Lower leg skin (tissue), 4 donors: ENCODE results near the gene RANBP9. TPM values are rescaled to one million over a fixed set of nuclear protein-coding genes. Genes with fewer than 3 reads are reported as not detected.

Experiments
- DNase-seq, 2 donors: peaks; one replicate each; pipeline ENCODE4 v3.0.0-alpha.2; 2019; ENCODE audit warnings: low spot score in 2 of 2
- H3K4me3 ChIP-seq: fragments of 200-600 bp; sonication (generic); 2 replicates; pipeline ENCODE4 v1.5.1; 2017; ENCODE audit warnings: mild to moderate bottlenecking, low read depth; ENCODE audit not compliant: poor library complexity, severe bottlenecking
- POLR2A ChIP-seq, 2 donors: fragments of 450-650 bp; IDR thresholded peaks; one replicate each; pipeline ENCODE4 v1.6.1; 2016 to 2017; ENCODE audit warnings: antibody characterized with exemption in 2 of 2, mild to moderate bottlenecking in 1 of 2, moderate library complexity in 1 of 2
- WGBS, 2 donors: methylation state at CpG; one replicate each; pipeline ENCODE4 v1.1.5; 2018; 5-methylcytosine and 5-hydroxymethylcytosine counted together
- intact Hi-C: fragments of 100-400 bp; cut with DNase I; formaldehyde crosslinking; loops from one replicate; pipeline ENCODE4 v1.15.0; 2023; ENCODE audit warnings: low total_unique reads
- total RNA-seq, 4 donors: library from RNA; depleted of rRNA; stranded (reverse); fragments of >200 nt; gene quantifications; one replicate each; pipeline ENCODE4 v1.1.0, GENCODE V29; 2016
- TF ChIP-seq, protein P1 (sequence below), 3 donors: fragments of 450-650 bp; IDR thresholded peaks; one replicate each; pipeline ENCODE4 v1.5.1; 2016; ENCODE audit warnings: antibody characterized with exemption in 3 of 3, mild to moderate bottlenecking in 3 of 3, moderate library complexity in 2 of 3

RANBP9 gene
- total RNA-seq, 4 donors from 2014 or later = 45.4 to 59.3 (median 53.6) TPM

DNA sequence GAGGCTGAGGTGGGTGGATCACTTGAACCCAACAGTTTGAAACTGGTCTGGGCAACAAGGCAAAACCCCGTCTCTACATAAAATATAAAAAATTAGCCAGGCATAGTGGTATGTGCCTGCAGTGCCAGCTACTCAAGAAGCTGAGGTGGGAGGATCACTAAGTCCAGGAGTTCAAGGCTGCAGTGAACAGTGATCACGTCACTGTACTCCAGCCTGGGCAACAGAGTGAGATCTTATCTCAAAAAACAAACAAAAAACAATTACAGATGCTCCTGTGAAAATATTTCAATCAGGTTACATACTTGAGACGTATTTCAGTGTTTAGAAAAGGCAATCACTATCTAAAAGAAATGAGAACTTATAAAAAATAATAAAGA lies 33.8 kb downstream of the RANBP9 start:
- no peak overlapping the region for H3K4me3 ChIP-seq
- no peak for TF ChIP-seq POLR2A (IDR thresholded peaks at IDR 0.05)
- TF ChIP-seq, protein P1, sequence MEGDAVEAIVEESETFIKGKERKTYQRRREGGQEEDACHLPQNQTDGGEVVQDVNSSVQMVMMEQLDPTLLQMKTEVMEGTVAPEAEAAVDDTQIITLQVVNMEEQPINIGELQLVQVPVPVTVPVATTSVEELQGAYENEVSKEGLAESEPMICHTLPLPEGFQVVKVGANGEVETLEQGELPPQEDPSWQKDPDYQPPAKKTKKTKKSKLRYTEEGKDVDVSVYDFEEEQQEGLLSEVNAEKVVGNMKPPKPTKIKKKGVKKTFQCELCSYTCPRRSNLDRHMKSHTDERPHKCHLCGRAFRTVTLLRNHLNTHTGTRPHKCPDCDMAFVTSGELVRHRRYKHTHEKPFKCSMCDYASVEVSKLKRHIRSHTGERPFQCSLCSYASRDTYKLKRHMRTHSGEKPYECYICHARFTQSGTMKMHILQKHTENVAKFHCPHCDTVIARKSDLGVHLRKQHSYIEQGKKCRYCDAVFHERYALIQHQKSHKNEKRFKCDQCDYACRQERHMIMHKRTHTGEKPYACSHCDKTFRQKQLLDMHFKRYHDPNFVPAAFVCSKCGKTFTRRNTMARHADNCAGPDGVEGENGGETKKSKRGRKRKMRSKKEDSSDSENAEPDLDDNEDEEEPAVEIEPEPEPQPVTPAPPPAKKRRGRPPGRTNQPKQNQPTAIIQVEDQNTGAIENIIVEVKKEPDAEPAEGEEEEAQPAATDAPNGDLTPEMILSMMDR (IDR thresholded peaks at IDR 0.05) = no peak
- intact Hi-C loops = no loop called here
- WGBS, 2 donors = 69 to 78% methylated on average over 3 of the region's 3 CpGs
- no peak for DNase-seq

DNA sequence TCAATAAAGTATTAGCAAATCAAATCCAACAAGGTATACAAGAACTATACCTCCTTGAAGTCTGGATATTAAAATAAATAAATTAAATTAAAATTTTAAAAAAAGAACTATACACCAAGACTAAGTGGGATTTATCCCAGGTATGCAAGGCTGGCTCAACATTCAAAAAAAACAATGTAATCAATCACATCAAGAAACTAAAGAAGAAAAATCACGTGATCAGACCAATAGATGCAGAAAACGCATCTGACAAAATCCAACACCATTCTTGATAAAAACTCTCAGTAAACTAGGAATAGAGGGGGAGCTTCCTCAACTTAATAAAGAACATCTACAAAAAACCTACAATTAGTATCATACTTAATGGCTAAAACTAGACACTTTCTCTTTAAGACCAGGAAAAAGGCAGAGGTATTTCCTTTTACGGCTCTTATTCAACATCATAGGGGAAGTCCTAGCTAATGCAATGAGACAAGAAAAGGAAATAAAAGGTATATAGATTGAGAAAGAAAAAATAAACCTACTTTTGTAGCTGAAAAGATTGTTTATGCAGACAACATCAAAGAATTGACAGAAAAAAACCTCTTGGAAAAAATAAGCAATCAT lies 35.0 kb downstream of the RANBP9 start:
- intact Hi-C loops = no loop called here
- WGBS, 2 donors = 92 to 94% methylated on average over 3 of the region's 3 CpGs
- H3K4me3 ChIP-seq = no peak overlapping the region
- no peak for DNase-seq
- TF ChIP-seq POLR2A (IDR thresholded peaks at IDR 0.05) = no peak
- TF ChIP-seq, protein P1 (IDR thresholded peaks at IDR 0.05) = no peak

DNA sequence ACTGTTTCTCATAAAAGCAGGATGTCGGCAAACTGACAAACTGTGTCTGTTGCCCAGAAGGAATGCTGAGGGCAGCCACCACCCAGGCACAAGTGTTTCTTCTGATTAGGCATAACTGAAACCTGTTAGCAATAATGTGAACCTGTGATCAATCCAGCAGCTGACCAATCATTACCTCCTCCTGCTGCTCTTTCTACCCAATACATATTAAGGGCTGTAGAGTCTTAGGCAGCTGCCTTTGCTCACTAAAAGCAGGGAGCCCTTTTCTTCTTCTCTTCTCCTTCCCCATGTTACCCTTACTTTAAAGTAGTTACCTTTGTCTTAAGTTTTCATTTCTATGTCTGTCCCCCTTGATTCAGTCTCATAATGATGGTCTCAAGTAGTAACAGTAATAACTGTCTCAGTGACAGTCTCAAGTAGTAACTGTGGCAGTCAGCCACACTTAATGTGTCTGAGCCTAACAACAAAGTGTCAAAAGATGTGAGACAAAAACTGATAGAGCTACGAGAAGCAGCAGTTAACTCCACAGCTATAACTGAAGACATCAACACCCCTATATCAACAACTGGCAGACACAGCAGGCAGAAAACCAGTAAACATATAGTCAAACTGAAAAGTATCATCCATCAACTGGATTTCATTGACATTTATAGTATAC lies 37.0 kb downstream of the RANBP9 start:
- 76 to 79% methylated on average over 2 of the region's 2 CpGs for WGBS, 2 donors
- intact Hi-C loops = no loop called here
- no peak for TF ChIP-seq POLR2A (IDR thresholded peaks at IDR 0.05)
- TF ChIP-seq, protein P1 (IDR thresholded peaks at IDR 0.05) = no peak
- no peak overlapping the region for H3K4me3 ChIP-seq
- DNase-seq = no peak

DNA sequence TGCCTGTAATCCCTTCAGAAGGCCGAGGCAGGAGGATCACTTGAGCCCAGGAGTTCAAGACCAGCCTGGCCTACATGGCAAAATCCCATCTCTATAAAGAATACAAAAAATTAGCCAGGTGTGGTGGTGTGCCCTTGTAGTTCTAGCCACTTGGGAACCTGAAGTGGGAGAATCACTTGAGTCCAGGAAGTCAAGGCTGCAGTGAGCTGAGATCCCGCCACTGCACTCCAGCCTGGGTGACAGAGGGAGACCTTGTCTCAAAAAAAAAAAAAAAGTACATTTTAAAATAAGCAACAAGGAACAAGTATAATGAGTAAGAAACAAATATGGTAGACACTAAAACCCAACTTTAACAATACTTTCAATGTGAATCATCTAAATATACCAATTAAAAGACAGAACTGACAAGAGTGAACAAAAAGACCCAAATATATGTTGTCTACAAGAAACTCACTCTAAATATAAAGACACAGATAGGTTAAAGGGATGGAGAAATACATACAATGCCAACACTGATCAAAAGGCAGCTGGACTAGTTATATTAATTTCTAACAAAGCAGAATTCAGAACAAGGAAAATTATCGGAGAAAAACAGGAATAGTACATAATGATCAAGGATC lies 37.7 kb downstream of the RANBP9 start:
- intact Hi-C loops = no loop called here
- WGBS, 2 donors = 96% methylated on average over 3 of the region's 3 CpGs
- no peak for DNase-seq
- no peak overlapping the region for H3K4me3 ChIP-seq
- TF ChIP-seq, protein P1 (IDR thresholded peaks at IDR 0.05) = no peak
- TF ChIP-seq POLR2A (IDR thresholded peaks at IDR 0.05) = no peak

DNA sequence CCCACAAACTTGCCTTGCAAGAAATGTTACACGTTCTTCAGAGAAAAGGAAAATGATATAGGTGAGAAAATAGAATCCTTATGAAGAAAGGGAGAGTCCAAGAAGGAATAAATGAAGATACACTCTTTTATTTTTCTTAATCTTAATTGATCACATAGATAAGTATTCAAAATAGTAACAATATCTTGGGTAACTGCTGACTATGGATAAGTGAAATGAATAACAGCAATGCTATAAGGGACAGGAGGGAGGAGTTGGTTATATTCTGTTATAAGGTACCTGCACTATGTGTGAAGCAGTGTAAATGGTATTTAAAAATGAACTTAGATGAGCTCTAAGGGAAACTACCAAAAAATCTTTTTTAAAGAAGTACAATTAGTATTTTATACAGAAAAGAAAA lies 38.3 kb downstream of the RANBP9 start:
- WGBS, 2 donors = 67 to 80% methylated on average over 1 of the region's 1 CpG
- no peak for DNase-seq
- no peak overlapping the region for H3K4me3 ChIP-seq
- TF ChIP-seq POLR2A (IDR thresholded peaks at IDR 0.05) = no peak
- TF ChIP-seq, protein P1 (IDR thresholded peaks at IDR 0.05) = no peak
- intact Hi-C loops = no loop called here
